Stimulated activated memory B cell treated with anti-CD40 and anti-IgM and Interleukin-4, amounts not matched to agents 10 μg/mL and 1 μg/mL and 100 μg/mL, for 72 hours (primary cell): ENCODE data around the gene ASB2.

ENCODE experiments used
- ATAC-seq: fragments of 150-1000 bp; cut with Tn5 transposase; 2 replicates; pipeline ENCODE4 v1.10.0; 2021
- H3K27ac Mint-ChIP-seq: one replicate; pipeline ENCODE4 v1.8.0; 2022; ENCODE audit warnings: mild to moderate bottlenecking, mixed read lengths
- H3K27me3 Mint-ChIP-seq: one replicate; pipeline ENCODE4 v1.8.0; 2022; ENCODE audit warnings: mixed read lengths
- H3K36me3 Mint-ChIP-seq: one replicate; pipeline ENCODE4 v1.8.0; 2022; ENCODE audit warnings: mixed read lengths
- H3K4me1 Mint-ChIP-seq: one replicate; pipeline ENCODE4 v1.8.0; 2022; ENCODE audit warnings: mixed read lengths
- H3K4me3 Mint-ChIP-seq: one replicate; pipeline ENCODE4 v1.8.0; 2022; ENCODE audit warnings: mild to moderate bottlenecking, moderate library complexity, mixed read lengths
- H3K9me3 Mint-ChIP-seq: one replicate; pipeline ENCODE4 v1.8.0; 2022; ENCODE audit warnings: mixed read lengths

ASB2 gene

DNA sequence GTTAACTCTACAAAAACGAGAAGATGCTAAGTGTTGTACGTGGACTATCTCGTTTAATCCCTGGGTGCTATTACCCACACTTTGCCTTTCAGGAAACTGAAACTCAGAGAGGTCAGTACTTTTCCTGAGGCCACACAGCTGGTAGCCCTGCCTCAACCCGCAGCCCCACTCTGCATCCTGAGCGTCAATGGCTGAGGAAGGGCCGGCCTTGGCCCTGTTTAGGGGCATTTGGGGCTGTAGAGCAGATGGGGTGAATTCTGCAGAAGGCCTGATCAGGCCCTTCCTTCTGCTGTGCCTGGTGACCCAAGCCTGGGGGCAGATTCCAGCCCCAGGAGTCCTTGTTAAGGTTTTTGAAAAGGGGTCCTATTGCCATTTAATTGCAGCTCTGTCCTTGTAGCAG, 17.0 kb upstream of the ASB2 start:
- H3K27me3 Mint-ChIP-seq, result peaks cover 77% of the 10 kb centered on the region
- peaks cover 11% of the 10 kb centered on the region for H3K4me1 Mint-ChIP-seq
- peaks cover 3% of the 10 kb centered on the region for H3K9me3 Mint-ChIP-seq
- H3K27ac Mint-ChIP-seq, result no peak overlapping the region
- H3K4me3 Mint-ChIP-seq, result no peak overlapping the region
- no peaks in the 10 kb centered on the region for H3K36me3 Mint-ChIP-seq
- no peak for ATAC-seq

DNA sequence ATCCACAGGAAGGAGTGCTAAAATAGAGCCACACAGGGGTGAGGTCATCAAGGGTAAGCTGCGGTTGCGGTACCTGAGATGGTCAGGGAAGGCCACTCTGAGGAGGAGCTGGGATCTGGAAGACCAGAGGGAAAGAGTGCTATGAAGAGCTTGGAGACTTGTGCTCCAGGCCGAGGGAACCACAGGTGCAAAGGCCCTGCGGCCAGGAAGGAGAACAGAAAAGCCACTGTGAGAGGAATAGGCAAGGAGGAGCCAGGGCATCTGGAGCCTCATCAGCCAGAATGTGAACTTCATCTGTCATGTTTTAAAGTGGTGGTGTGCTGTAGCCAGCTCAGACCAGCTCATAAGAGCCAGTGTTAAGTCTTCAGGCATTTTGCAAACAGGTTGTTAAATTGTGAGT, 15.3 kb upstream of the ASB2 start:
- H3K9me3 Mint-ChIP-seq, result peaks cover 3% of the 10 kb centered on the region
- peaks cover 11% of the 10 kb centered on the region for H3K4me1 Mint-ChIP-seq
- H3K4me3 Mint-ChIP-seq, result no peak overlapping the region
- no peaks in the 10 kb centered on the region for H3K36me3 Mint-ChIP-seq
- H3K27me3 Mint-ChIP-seq, result peaks cover 76% of the 10 kb centered on the region
- no peak for ATAC-seq
- H3K27ac Mint-ChIP-seq, result peak overlapping the region; percentile 63

DNA sequence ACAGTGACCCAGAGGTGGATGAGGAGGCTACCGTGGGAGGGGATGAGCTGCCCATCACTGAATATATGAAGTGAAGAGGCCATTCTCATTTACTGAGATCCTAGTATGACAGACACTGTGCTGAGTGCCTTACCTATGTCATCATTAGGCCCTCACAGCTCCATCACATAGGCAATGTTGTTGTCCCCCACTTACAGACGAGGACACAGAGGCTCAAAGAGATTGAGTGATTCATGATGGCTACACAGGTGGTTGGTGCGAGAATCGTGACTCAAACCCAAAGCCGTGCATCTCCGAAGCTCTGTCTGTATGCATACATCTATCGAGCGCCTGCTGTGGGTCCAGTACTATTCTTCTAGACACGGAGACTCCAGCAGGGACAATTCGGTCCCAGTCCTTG, 14.8 kb upstream of the ASB2 start:
- peak overlapping the region; percentile 63 for H3K27ac Mint-ChIP-seq
- H3K27me3 Mint-ChIP-seq, result peaks cover 74% of the 10 kb centered on the region
- no peaks in the 10 kb centered on the region for H3K36me3 Mint-ChIP-seq
- peaks cover 11% of the 10 kb centered on the region for H3K4me1 Mint-ChIP-seq
- ATAC-seq, result no peak
- no peak overlapping the region for H3K4me3 Mint-ChIP-seq
- H3K9me3 Mint-ChIP-seq, result peaks cover 3% of the 10 kb centered on the region

DNA sequence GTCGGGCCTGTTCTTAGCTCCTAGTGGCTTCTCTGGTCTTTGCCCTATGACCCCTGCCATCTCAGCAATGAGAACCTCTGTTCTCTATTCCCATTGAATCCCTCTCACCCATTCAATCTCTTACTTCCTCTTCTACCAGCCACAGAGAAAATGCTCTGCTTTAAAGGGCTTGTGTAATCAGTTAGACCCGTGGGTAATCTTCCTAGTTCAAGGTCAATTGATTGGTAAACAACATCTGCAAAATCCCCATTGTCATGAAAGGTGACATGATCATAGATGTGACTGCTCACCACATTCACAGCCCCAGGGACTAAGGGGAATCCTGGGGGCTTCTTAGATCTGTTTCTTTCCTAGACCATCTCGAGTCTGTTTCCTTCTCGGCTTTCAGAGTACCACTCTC, 13.6 kb upstream of the ASB2 start:
- Mint-ChIP-seq H3K36me3 (no peaks in the 10 kb centered on the region), H3K27me3 (peaks cover 74% of the 10 kb centered on the region), H3K27ac (peak overlapping the region; percentile 63), H3K4me1 (peaks cover 11% of the 10 kb centered on the region), H3K4me3 (no peak overlapping the region), H3K9me3 (peaks cover 3% of the 10 kb centered on the region)
- peak; percentile 85 for ATAC-seq

DNA sequence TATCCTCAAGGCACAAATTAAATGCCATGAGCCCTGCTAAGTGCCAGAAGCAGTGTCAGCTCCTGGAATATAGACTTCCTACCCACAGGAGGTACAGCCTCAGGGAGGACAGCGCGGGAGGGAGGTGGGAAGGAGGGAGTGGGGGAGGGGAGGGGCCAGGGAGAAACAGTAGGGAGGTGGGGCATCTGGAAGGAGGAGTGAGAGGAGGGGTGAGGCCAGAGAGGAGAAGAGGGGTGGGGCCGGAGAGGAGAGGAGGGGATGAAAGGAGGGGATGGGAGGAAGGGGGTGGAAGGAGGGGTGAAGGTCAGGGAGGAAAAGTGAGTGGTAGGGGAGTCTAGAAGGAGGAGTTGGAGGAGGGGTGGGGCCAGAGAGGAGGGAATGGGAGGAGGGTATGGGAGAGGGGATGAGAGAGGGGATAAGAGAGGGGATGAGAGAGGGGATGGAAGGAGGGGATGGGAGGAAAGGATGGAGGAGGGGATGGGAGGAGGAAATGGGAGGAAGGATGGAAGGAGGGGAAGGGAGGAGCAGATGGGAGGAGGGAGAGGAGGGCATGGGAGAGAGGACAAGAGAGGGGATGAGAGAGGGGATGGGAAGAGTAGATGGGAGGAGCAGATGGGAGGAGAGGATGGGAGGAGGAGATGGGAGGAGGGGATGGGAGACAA, 11.6 kb upstream of the ASB2 start:
- H3K4me1 Mint-ChIP-seq, result peaks cover 16% of the 10 kb centered on the region
- no peaks in the 10 kb centered on the region for H3K36me3 Mint-ChIP-seq
- H3K9me3 Mint-ChIP-seq, result peaks cover 3% of the 10 kb centered on the region
- H3K4me3 Mint-ChIP-seq, result no peak overlapping the region
- no peak for ATAC-seq
- H3K27ac Mint-ChIP-seq, result no peak overlapping the region
- H3K27me3 Mint-ChIP-seq, result peaks cover 94% of the 10 kb centered on the region

DNA sequence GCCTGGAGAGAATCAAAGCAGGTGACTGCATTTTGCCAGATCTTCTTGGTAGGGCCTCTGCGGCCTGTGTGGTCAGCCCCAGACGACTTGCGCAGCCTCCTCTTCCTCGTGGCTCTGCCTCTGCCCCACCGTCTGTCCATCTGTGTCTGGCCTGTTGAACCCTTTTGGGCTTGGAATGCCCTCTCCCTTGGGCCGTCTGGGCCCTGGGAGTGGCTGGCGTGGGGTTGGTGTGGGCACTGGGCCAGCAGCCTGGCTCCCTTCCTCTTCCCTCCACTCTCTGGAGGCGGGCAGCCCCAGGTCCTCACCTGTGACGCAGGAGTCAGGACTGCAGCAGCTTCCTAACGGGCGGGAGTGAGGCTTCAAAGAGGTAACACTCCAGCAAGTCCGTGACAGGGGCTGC, 11.0 kb upstream of the ASB2 start:
- no peak overlapping the region for H3K4me3 Mint-ChIP-seq
- H3K27me3 Mint-ChIP-seq, result peaks cover 91% of the 10 kb centered on the region
- no peak overlapping the region for H3K27ac Mint-ChIP-seq
- no peaks in the 10 kb centered on the region for H3K36me3 Mint-ChIP-seq
- H3K9me3 Mint-ChIP-seq, result peaks cover 3% of the 10 kb centered on the region
- peaks cover 16% of the 10 kb centered on the region for H3K4me1 Mint-ChIP-seq
- ATAC-seq, result no peak

DNA sequence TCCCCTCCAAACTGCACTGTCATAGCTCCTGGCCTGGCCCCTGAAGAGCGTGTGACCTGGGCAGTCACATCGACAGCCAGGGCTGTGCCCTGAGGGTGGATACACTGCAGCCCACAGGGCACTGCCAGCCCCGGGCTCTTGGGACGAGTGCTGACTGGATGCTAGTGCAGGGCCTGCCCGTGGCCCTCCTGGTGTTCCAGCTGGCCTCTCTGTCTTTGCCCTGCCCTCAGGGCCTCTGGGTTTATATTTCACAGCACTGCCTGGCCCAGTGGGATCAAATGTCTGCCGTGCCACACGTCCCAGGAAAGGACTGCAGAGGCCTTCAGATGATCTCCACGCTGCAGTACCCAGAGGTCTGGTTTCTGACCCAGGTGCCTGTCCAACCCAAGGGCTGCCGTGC, 10.6 kb upstream of the ASB2 start:
- ATAC-seq, result no peak
- peaks cover 16% of the 10 kb centered on the region for H3K4me1 Mint-ChIP-seq
- no peaks in the 10 kb centered on the region for H3K36me3 Mint-ChIP-seq
- peaks cover 91% of the 10 kb centered on the region for H3K27me3 Mint-ChIP-seq
- peaks cover 3% of the 10 kb centered on the region for H3K9me3 Mint-ChIP-seq
- H3K4me3 Mint-ChIP-seq, result no peak overlapping the region
- no peak overlapping the region for H3K27ac Mint-ChIP-seq

DNA sequence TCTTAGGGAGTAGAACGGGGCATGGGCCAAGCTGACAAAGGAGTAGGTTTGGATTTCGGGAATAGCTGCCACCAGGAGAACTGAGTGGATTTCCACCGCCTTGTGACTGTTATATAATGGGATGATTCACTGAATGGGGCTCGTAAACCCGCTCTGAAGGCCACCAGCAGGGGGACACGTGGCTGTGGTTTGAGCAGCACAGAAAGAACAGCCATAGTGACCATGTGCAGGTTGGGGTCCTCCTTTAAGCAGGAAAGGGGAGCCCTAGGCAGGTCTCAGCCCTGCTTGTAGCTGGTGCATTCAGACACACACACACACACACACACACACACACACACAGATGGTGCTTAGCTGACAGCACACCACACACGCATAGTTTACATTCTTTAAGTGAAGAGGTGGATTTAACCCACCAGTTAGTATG, 8.6 kb upstream of the ASB2 start:
- Mint-ChIP-seq H3K4me1 (peaks cover 26% of the 10 kb centered on the region), H3K27me3 (peaks cover 90% of the 10 kb centered on the region), H3K36me3 (no peaks in the 10 kb centered on the region), H3K9me3 (no peaks in the 10 kb centered on the region), H3K27ac (no peak overlapping the region), H3K4me3 (no peak overlapping the region)
- no peak for ATAC-seq

DNA sequence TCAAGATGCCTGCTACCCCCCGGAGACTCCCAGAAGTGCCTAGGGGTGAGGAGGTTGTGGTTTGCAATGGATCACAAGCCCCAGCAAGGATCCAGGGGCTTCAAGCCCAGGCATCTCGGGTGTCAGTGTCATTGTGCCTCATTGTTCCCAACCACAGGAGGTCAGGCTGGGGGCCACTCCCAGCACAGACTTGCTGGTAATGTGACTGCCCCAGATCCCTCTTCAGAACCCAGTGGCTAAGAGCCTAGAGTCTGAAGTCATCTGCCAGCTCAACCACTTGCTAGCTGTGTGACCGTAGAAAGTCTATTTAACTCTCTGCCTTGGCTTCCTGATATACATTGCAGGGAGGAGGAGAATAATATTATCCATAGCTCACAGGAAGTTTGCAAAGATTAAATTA, 7.7 kb upstream of the ASB2 start:
- peaks cover 81% of the 10 kb centered on the region for H3K27me3 Mint-ChIP-seq
- peaks cover 22% of the 10 kb centered on the region for H3K4me1 Mint-ChIP-seq
- ATAC-seq, result no peak
- no peaks in the 10 kb centered on the region for H3K36me3 Mint-ChIP-seq
- no peak overlapping the region for H3K4me3 Mint-ChIP-seq
- no peak overlapping the region for H3K27ac Mint-ChIP-seq
- no peaks in the 10 kb centered on the region for H3K9me3 Mint-ChIP-seq

DNA sequence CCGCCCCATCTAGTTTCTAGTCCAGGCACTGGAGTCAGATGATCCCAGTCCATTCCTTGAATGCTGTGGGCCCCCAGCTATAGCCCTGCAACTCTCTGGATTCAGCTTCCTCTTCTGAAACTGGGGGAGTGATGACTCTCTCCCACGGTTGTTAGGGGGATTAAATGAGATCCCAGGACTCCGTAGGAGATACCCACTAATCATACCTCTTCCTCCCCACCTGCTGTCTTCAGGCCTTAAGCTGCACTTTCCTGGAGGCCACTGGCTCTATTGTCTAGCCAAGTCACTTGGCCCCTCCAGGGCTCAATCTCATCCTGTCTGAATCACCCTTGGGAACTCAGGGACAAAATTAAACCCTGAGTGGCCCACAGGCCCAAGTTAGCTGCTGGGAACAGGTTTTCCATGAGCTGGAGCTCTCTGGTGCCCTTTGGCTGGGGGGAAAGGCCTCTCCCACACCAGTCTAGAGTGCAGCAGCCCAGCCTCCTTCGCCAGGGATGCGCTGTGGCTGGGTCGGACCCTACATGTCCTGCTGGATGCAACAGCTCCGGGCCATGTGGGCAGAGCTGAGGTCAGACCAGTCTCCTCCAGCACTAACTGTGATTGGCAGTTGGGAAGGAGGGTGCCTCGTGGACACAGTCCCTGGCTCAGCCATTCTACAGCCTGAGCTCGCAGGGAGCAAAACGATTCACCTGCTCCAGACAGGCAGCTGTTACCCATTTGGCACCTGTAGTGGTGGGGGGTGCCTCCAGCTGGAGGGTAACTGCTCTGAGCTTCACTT, 6.0 kb upstream of the ASB2 start:
- H3K27ac Mint-ChIP-seq, result no peak overlapping the region
- peaks cover 34% of the 10 kb centered on the region for H3K4me1 Mint-ChIP-seq
- H3K9me3 Mint-ChIP-seq, result peaks cover 2% of the 10 kb centered on the region
- no peak overlapping the region for H3K4me3 Mint-ChIP-seq
- no peaks in the 10 kb centered on the region for H3K36me3 Mint-ChIP-seq
- no peak for ATAC-seq
- H3K27me3 Mint-ChIP-seq, result peaks cover 65% of the 10 kb centered on the region

DNA sequence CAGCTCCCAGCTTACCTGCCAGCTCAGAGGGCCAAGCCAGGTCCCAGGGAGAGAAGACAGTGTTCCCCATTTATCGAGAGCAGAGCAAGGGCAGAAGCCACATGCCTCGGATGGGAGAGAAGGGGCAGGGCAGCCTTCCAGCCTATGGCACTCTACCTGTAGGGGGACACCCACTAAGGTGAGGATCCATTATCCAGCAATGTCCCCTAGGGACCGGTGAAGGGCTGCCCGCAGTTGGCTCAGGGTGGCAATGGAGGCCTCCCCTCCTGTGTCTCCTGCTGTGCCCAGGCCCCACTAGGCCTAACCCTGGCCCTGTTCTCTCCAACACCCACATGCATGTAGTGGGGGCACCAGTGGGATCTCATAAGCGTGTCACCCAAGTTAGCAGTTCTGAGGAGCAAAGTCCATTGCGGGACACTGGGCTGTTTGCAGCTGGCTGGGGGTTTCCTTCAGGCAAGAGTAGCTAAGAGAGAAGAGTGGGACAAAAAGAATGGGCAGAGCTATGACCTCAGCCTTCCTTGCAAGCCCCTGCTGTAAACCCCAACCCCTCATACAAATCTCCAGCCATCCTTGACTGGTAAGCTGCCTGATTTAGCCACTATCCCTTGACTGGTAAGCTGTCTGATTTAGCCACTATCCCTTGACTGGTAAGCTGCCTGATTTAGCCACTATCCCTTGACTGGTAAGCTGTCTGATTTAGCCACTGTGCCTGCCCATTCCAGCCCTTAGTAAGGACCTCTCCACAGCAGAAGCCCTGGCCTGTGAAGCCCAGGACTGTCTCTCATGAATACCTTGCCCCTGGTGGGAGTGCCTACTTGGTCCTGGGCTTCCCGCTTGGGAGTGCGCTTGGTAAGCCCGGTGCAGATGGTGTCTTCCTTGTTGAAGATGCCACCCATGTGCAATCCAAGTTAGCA, 5.2 kb upstream of the ASB2 start:
- Mint-ChIP-seq H3K27me3 (peaks cover 65% of the 10 kb centered on the region), H3K4me1 (peaks cover 42% of the 10 kb centered on the region), H3K27ac (peak overlapping the region; percentile 52), H3K4me3 (no peak overlapping the region), H3K9me3 (peaks cover 6% of the 10 kb centered on the region), H3K36me3 (peaks cover 4% of the 10 kb centered on the region)
- ATAC-seq, result no peak

DNA sequence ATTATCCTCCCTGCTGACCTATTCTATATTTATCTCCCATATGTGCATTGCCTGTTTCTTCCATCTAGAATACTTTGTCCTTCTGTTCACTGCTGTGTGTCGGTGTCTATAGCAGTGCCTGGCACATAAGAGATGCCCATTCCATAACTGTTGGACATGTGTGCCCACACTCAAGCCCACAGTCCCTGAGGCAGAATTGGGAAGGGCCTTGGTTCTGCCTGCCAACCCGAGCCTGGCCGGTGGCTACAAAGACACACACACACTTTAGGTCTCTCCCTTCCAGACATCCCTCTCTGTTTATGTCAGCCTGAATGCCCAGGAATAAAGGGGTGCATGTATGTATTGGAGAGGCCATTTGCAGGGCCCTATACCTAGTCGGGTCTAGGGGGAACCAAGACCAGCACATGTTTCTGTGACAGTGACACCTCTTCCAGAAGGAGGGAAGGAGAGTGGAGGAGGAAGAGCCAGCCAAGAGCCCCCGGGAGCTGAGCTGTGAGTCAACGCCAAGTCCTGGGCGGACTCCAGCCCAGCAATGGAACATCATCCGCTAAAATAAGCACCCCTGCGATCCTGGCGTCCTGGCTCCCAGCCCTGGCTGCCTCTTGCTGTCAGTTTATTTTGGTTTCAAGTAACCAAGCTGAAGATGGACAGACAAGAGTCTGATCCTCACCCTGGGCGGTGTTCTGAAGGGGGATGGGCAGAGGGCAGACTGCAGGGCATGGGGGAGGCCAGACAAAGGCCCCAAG, 4.3 kb upstream of the ASB2 start:
- H3K27me3 Mint-ChIP-seq, result peaks cover 69% of the 10 kb centered on the region
- H3K36me3 Mint-ChIP-seq, result peaks cover 9% of the 10 kb centered on the region
- no peak overlapping the region for H3K4me3 Mint-ChIP-seq
- peaks cover 50% of the 10 kb centered on the region for H3K4me1 Mint-ChIP-seq
- H3K27ac Mint-ChIP-seq, result peak overlapping the region; percentile 52
- H3K9me3 Mint-ChIP-seq, result peaks cover 6% of the 10 kb centered on the region
- ATAC-seq, result no peak

DNA sequence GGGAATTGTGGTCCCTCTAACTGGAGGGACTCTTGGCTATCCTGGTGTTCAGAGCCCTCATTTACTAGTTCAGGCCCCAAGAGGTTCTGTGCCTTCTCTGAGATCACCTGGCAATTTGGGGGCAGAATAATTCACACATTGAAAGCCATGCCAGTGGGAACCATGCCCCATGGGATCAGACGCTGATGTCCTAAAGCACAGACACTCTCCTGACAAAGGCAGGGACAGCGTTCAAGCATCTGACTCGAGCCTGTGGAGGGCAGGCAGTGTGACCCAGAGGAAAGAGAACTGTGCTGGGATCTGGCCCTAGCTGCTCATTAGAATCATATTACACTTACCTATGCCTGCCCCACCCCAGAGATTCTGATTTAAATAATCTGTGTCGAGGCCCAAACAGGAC, 2.4 kb upstream of the ASB2 start:
- Mint-ChIP-seq H3K4me3 (no peak overlapping the region), H3K36me3 (peaks cover 10% of the 10 kb centered on the region), H3K27ac (peak overlapping the region; percentile 91), H3K27me3 (peaks cover 69% of the 10 kb centered on the region), H3K9me3 (peaks cover 6% of the 10 kb centered on the region), H3K4me1 (peaks cover 50% of the 10 kb centered on the region)
- ATAC-seq, result no peak

DNA sequence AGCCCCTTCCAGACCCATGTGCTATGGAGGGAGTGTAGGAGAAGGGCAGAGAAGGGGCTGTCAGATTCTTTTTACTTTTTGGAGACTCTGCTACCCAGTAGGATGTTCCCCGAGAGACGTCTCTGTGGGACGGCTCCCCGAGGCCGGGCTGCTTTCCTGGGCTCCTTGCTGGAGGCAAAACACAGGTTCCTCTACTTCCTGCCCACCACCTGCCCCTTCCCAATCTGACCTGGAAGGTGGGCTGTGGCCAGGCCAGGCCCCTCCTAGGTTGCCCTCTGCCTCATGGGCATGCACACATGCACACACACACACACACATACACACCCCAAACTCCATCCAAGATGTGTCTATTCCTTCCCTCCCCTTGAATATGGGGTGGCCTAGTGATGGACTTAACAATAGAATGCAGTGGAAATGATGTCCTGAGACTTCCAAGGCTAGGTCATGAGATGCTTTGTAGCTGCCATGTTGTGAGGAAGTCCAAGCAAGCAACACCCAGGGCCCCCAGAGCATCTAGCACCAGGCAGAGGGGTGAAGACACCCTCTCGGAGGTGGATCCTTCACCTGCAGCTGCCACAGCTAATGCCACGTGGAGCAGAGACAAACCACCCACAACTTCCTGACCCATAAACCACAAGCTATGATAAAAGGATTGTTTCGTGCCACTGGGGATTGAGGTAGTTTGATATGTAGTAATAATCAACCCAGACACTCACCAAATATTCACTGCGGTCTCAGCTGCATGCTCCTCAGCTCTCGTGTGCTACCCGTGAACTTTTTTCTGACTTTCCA, 1.6 kb upstream of the ASB2 start:
- peaks cover 63% of the 10 kb centered on the region for H3K27me3 Mint-ChIP-seq
- no peak overlapping the region for H3K4me3 Mint-ChIP-seq
- peaks cover 6% of the 10 kb centered on the region for H3K9me3 Mint-ChIP-seq
- peaks cover 50% of the 10 kb centered on the region for H3K4me1 Mint-ChIP-seq
- peak overlapping the region; percentile 91 for H3K27ac Mint-ChIP-seq
- peaks cover 10% of the 10 kb centered on the region for H3K36me3 Mint-ChIP-seq
- peak; percentile 92 for ATAC-seq
